HCT116 (cell line): Measurements from ENCODE around the gene STPG2. TPM values are rescaled to one million over a fixed set of nuclear protein-coding genes. Genes with fewer than 3 reads are reported as not detected.

Experiments used
- ATAC-seq: fragments of 200-7000 bp; cut with Tn5 transposase; 2 replicates; pipeline ENCODE4 v1.9.1; 2020; ENCODE audit warnings: mild to moderate bottlenecking, moderate library complexity
- BruUV-seq: library from RNA; stranded (reverse); fragments of 400-500 nt; replicated peaks from 2 replicates; lab custom pipeline; 2021; lab: Mats Ljungman, UMichigan
- CTCF ChIA-PET: fragments of 300-600 bp; sonication (Branson Sonifier 250); formaldehyde crosslinking; loops from one replicate; lab custom pipeline; 2021; ENCODE audit warnings: antibody characterized with exemption; lab: Charles Lee
- POLR2A ChIA-PET: fragments of 300-600, 350-600 bp; sonication (Branson Sonifier 250); formaldehyde crosslinking; loops from one replicate; lab custom pipeline; 2021; ENCODE audit warnings: antibody characterized with exemption; lab: Charles Lee
- RAD21 ChIA-PET, 2 experiments: fragments of 300-600 bp; sonication (Branson Sonifier 250); formaldehyde crosslinking; loops; one replicate each; lab custom pipeline; 2023; ENCODE audit warnings: low total read pairs in 2 of 2; ENCODE audit not compliant: uncharacterized antibody in 2 of 2, unreplicated experiment in 2 of 2, low non-redundant PET in 1 of 2; lab: Charles Lee
- DNase-seq: peaks from one replicate; pipeline ENCODE4 v3.0.0-alpha.2; 2010; ENCODE audit warnings: low read depth, low spot score
- H2AFZ ChIP-seq: fragments of 200-600 bp; shearing (Covaris generic), sonication (generic); 2 replicates; pipeline ENCODE4 v1.6.1; 2017; ENCODE audit warnings: low read depth, mixed run types, mixed read lengths, antibody characterized with exemption, low read length; ENCODE audit not compliant: poor library complexity, severe bottlenecking
- H3K27ac ChIP-seq: 2 replicates; pipeline ENCODE4 v1.5.1; 2012; ENCODE audit warnings: low read depth, low read length
- H3K27me3 ChIP-seq: fragments of 200-600 bp; sonication (generic); 2 replicates; pipeline ENCODE4 v1.6.1; 2016; ENCODE audit warnings: mixed run types, low read length, mixed read lengths; ENCODE audit not compliant: insufficient read depth
- H3K36me3 ChIP-seq, 2 experiments: fragments of 200-500 bp in 1 of 2; fragments of 200-600 bp in 1 of 2; sonication (Bioruptor generic) in 1 of 2; sonication (generic) in 1 of 2; 2 replicates each; pipeline versions ENCODE4 v1.5.1 to v1.6.1; 2014 to 2016; ENCODE audit warnings: low read length in 2 of 2, inconsistent platforms in 1 of 2, mixed read lengths in 1 of 2, mixed run types in 1 of 2; ENCODE audit not compliant: insufficient read depth in 2 of 2, control insufficient read depth in 1 of 2
- H3K4me1 ChIP-seq, 2 experiments: fragments of 200-600 bp in 1 of 2; sonication (generic) in 1 of 2; 2 replicates each; pipeline versions ENCODE4 v1.5.1 to v1.6.1; 2012 to 2017; ENCODE audit warnings: low read length in 2 of 2, inconsistent platforms in 1 of 2, mild to moderate bottlenecking in 1 of 2, mixed read lengths in 1 of 2, mixed run types in 1 of 2, moderate library complexity in 1 of 2; ENCODE audit not compliant: insufficient read depth in 2 of 2, control insufficient read depth in 1 of 2
- H3K4me2 ChIP-seq: fragments of 200-600 bp; sonication (generic); 2 replicates; pipeline ENCODE4 v1.6.1; 2017; ENCODE audit warnings: mixed run types, low read length, mixed read lengths
- H3K4me3 ChIP-seq, 2 experiments: fragments of 200-600 bp in 1 of 2; sonication (generic) in 1 of 2; replicated peaks in 1 of 2; 2 replicates each; pipeline ENCODE4 v1.5.1; 2011 to 2016; ENCODE audit warnings: low read length in 2 of 2, control low read depth in 1 of 2, low read depth in 1 of 2, mild to moderate bottlenecking in 1 of 2, mixed read lengths in 1 of 2, mixed run types in 1 of 2
- H3K79me2 ChIP-seq: fragments of 200-600 bp; sonication (generic); 2 replicates; pipeline ENCODE4 v1.6.1; 2017; ENCODE audit warnings: mild to moderate bottlenecking, mixed run types, low read length, moderate library complexity, mixed read lengths; ENCODE audit not compliant: insufficient read depth
- H3K9ac ChIP-seq: fragments of 200-600 bp; sonication (generic); 2 replicates; pipeline ENCODE4 v1.6.1; 2016; ENCODE audit warnings: low read length, mixed read lengths
- H3K9me2 ChIP-seq: fragments of 200-600 bp; sonication (generic), shearing (Covaris generic); 2 replicates; pipeline ENCODE4 v1.6.1; 2017; ENCODE audit warnings: mixed run types, mild to moderate bottlenecking, moderate library complexity; ENCODE audit not compliant: insufficient read depth
- H3K9me3 ChIP-seq, 2 experiments: fragments of 200-500 bp in 1 of 2; fragments of 200-600 bp in 1 of 2; sonication (Bioruptor generic) in 1 of 2; sonication (generic) in 1 of 2; 2 replicates each; pipeline ENCODE4 v1.6.1; 2014 to 2017; ENCODE audit warnings: low read length in 2 of 2, mixed read lengths in 2 of 2, inconsistent platforms in 1 of 2, low read depth in 1 of 2, mild to moderate bottlenecking in 1 of 2, mixed run types in 1 of 2, moderate library complexity in 1 of 2; ENCODE audit not compliant: control insufficient read depth in 1 of 2, insufficient read depth in 1 of 2
- H4K20me1 ChIP-seq: fragments of 200-600 bp; sonication (generic), shearing (Covaris generic); 2 replicates; pipeline ENCODE4 v1.6.1; 2017; ENCODE audit warnings: mixed run types, mild to moderate bottlenecking, moderate library complexity; ENCODE audit not compliant: insufficient read depth
- CBX3 ChIP-seq: IDR thresholded peaks from 2 replicates; pipeline ENCODE4 v1.6.1; 2012; ENCODE audit warnings: low read depth
- CEBPB ChIP-seq: IDR thresholded peaks from 2 replicates; pipeline ENCODE4 v1.6.1; 2012; ENCODE audit warnings: low read depth
- CTCF ChIP-seq, 3 experiments: fragments of 200-600 bp in 1 of 3; sonication (generic) in 1 of 3; IDR thresholded peaks in 2 of 3; conservative IDR thresholded peaks in 1 of 3; 2 replicates each; pipeline ENCODE4 v1.5.1; 2012 to 2017; ENCODE audit warnings: low read depth in 2 of 3, low read length in 2 of 3, antibody characterized with exemption in 1 of 3, borderline replicate concordance in 1 of 3, control low read depth in 1 of 3, mild to moderate bottlenecking in 1 of 3, mixed read lengths in 1 of 3, mixed run types in 1 of 3, moderate library complexity in 1 of 3; ENCODE audit not compliant: insufficient read depth in 1 of 3
- ELF1 ChIP-seq: IDR thresholded peaks from 2 replicates; pipeline ENCODE4 v1.6.1; 2012; ENCODE audit warnings: low read depth, borderline replicate concordance
- EZH2 ChIP-seq: fragments of 200-600 bp; sonication (generic); IDR thresholded peaks from 2 replicates; pipeline ENCODE4 v1.6.1; 2017; ENCODE audit warnings: antibody characterized with exemption, mixed run types
- POLR2A ChIP-seq: IDR thresholded peaks from 2 replicates; pipeline ENCODE4 v1.7.0; 2011; ENCODE audit warnings: borderline replicate concordance; ENCODE audit not compliant: insufficient read depth, insufficient read length; ENCODE audit errors: extremely low read depth
- REST ChIP-seq: IDR thresholded peaks from 2 replicates; pipeline ENCODE4 v1.6.1; 2012; ENCODE audit warnings: low read depth
- SIN3A ChIP-seq: IDR thresholded peaks from 2 replicates; pipeline ENCODE4 v1.6.1; 2012; ENCODE audit warnings: low read depth
- SP1 ChIP-seq: IDR thresholded peaks from 2 replicates; pipeline ENCODE4 v1.6.1; 2012; ENCODE audit warnings: low read depth
- SRF ChIP-seq: IDR thresholded peaks from 2 replicates; pipeline ENCODE4 v1.6.1; 2012; ENCODE audit warnings: low read depth
- YY1 ChIP-seq: IDR thresholded peaks from 2 replicates; pipeline ENCODE4 v1.6.1; 2011; ENCODE audit warnings: low read length, low read depth, moderate library complexity, mild to moderate bottlenecking; ENCODE audit not compliant: insufficient replicate concordance; ENCODE audit errors: extremely low read depth
- ZFX ChIP-seq: fragments of 450-650 bp; IDR thresholded peaks from 2 replicates; pipeline ENCODE4 v1.6.1; 2017
- ZNF274 ChIP-seq: fragments of 200-500 bp; sonication (Bioruptor generic); IDR thresholded peaks from 2 replicates; pipeline ENCODE4 v1.6.1; 2014; ENCODE audit warnings: mild to moderate bottlenecking, low read depth, low read length, inconsistent platforms
- intact Hi-C: fragments of 100-400 bp; cut with micrococcal nuclease; formaldehyde crosslinking; loops from 2 replicates; pipeline ENCODE4 v1.10.0; 2022
- total RNA-seq: library from RNA; stranded (reverse); gene quantifications from one replicate; pipeline ENCODE4 v1.2.1, GENCODE V29; 2021; ENCODE audit not compliant: unreplicated experiment
- TF ChIP-seq, protein P1 (sequence below): IDR thresholded peaks from 2 replicates; pipeline ENCODE4 v1.6.1; 2012

STPG2 gene
- total RNA-seq, 1 experiment from 2014 or later = not detected

DNA sequence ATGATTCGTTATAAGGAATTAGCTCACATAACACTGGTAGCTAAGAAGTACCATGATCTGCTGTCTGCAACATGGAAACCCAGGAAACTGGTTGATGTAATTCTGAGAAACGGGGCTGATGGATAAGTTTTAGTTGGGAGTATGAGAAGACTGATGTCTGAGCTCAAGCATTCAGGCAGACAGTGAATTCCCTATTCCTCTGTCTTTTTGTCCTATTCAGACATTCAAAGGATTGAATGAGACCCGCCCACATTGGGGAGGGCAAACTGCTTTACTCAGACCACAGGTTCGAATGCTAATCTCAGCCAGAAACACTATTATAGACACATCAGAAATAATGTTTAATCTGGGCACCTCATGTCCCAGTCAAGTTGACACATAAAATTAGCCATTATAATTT, 515.5 kb downstream of the STPG2 start:
- ChIA-PET POLR2A (no interaction called here), RAD21 (no interaction called here)

GRCh38 chr4:97624204-97624603, 519.1 kb downstream of the STPG2 start:
- Histone ChIP-seq H2AFZ (no peak overlapping the region), H4K20me1 (no peaks in the 10 kb centered on the region), H3K27ac (no peak overlapping the region), H3K9ac (no peak overlapping the region), H3K36me3 (no peaks in the 10 kb centered on the region), H3K4me3 (no peak overlapping the region), H3K4me2 (no peak overlapping the region), H3K4me1 (no peaks in the 10 kb centered on the region), H3K79me2 (no peaks in the 10 kb centered on the region), H3K9me2 (no peaks in the 10 kb centered on the region), H3K27me3 (no peaks in the 10 kb centered on the region), H3K9me3 (no peaks in the 10 kb centered on the region)
- ChIA-PET POLR2A (no interaction called here), CTCF (no interaction called here), RAD21 (no interaction called here)
- ATAC-seq (no peak), DNase-seq (no peak)
- intact Hi-C loops = no loop called here
- BruUV-seq = no TSS peak
- TF ChIP-seq SIN3A (no peak), ZNF274 (no peak), SP1 (no peak), YY1 (no peak), ELF1 (no peak), REST (no peak), CEBPB (no peak), EZH2 (no peak), POLR2A (no peak), SRF (no peak), ZFX (no peak)
- TF ChIP-seq, protein P1, sequence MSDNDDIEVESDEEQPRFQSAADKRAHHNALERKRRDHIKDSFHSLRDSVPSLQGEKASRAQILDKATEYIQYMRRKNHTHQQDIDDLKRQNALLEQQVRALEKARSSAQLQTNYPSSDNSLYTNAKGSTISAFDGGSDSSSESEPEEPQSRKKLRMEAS = no peak

More for the DNA sequence above, 515.5 kb downstream of the STPG2 start:
- Histone ChIP-seq H3K36me3 (no peaks in the 10 kb centered on the region), H3K27me3 (no peaks in the 10 kb centered on the region), H3K4me2 (no peak overlapping the region), H3K4me1 (no peaks in the 10 kb centered on the region), H3K79me2 (no peaks in the 10 kb centered on the region), H2AFZ (no peak overlapping the region), H3K9ac (no peak overlapping the region), H3K27ac (no peak overlapping the region), H3K9me2 (no peaks in the 10 kb centered on the region), H3K4me3 (no peak overlapping the region), H4K20me1 (no peaks in the 10 kb centered on the region), H3K9me3 (no peaks in the 10 kb centered on the region)
- CTCF ChIA-PET = no interaction called here
- TF ChIP-seq CTCF (IDR thresholded peaks at IDR 0.05 in 2 of 3, conservative IDR thresholded peaks at IDR 0.05 in 1 of 3; ENCODE audit: borderline replicate concordance in 1 of 3, insufficient read depth in 1 of 3, low read depth in 2 of 3, low read length in 2 of 3) (no peak), CBX3 (no peak)
- BruUV-seq = no TSS peak
- ATAC-seq (no peak), DNase-seq (no peak)
- intact Hi-C loops = no loop called here
